Psoas muscle (tissue), 8 donors: Measurements from ENCODE around the gene SOD1. TPM values are rescaled to one million over a fixed set of nuclear protein-coding genes. Genes with fewer than 3 reads are reported as not detected.
"Not testable (repeated sequence)": the region's sequence is repeated elsewhere in the genome, so short reads cannot be mapped to it uniquely, and the experiment has no call there.

Experiments
- ATAC-seq, 4 donors: fragments of 200-7000 bp; cut with Tn5 transposase; one replicate each; pipeline ENCODE4 v1.9.1; 2020; ENCODE audit warnings: moderate library complexity in 3 of 4, mild to moderate bottlenecking in 2 of 4
- DNase-seq, 2 donors: peaks; one replicate each; pipeline ENCODE4 v3.0.0-alpha.2; 2020
- H3K27ac ChIP-seq: fragments of 200-600 bp; one replicate; pipeline ENCODE4 v1.8.0; 2022
- H3K27me3 ChIP-seq, 3 donors: fragments of 200-600 bp in 1 of 3; one replicate each; pipeline versions ENCODE4 v1.6.1 to v1.8.0; 2013 to 2022; ENCODE audit warnings: low read length in 2 of 3, mild to moderate bottlenecking in 2 of 3, moderate library complexity in 1 of 3; ENCODE audit not compliant: insufficient read depth in 3 of 3
- H3K36me3 ChIP-seq, 2 donors: fragments of 200-600 bp in 1 of 2; one replicate each; pipeline versions ENCODE4 v1.6.1 to v1.8.0; 2013 to 2022; ENCODE audit warnings: low read depth in 1 of 2, mild to moderate bottlenecking in 1 of 2, moderate library complexity in 1 of 2; ENCODE audit not compliant: insufficient read depth in 1 of 2
- H3K4me1 ChIP-seq: fragments of 200-600 bp; one replicate; pipeline ENCODE4 v1.8.0; 2022
- H3K4me3 ChIP-seq: fragments of 200-600 bp; one replicate; pipeline ENCODE4 v1.8.0; 2022; ENCODE audit warnings: mild to moderate bottlenecking
- H3K9me3 ChIP-seq: fragments of 200-600 bp; one replicate; pipeline ENCODE4 v1.8.0; 2022
- WGBS, 3 donors: extraction: QIAGEN DNeasy Blood & Tissue Kit; methylation state at CpG; one replicate each; pipeline versions ENCODE4 v1.1.6 to v1.1.7; 2013; 5-methylcytosine and 5-hydroxymethylcytosine counted together
- intact Hi-C, 2 donors: fragments of 100-400 bp; cut with DNase I; formaldehyde crosslinking; loops; one replicate each; pipeline versions ENCODE4 v1.11.0 to v1.14.2; 2022
- polyA plus RNA-seq, 3 donors: library from polyadenylated mRNA; stranded (reverse); fragments of 200-250 nt; gene quantifications; one replicate each; pipeline ENCODE4 v1.2.3, GENCODE V29; 2013
- total RNA-seq, 4 donors: library from RNA; stranded (reverse); fragmentation: NEBNext Ultra II Directional in 2 of 4; extraction: Animal tissue kit (Norgen Biotek cat#: 25700) in 2 of 4; gene quantifications; one replicate each; pipeline versions ENCODE4 v1.2.1 to v1.2.4, GENCODE V29; 2021 to 2023
- TF ChIP-seq, protein P1 (sequence below): fragments of 200-600 bp; IDR thresholded peaks from one replicate; pipeline ENCODE4 v1.8.0; 2022; ENCODE audit warnings: antibody characterized with exemption
- donor health status: healthy with polysubstance abuse.
- donor health status: DM: no; HTN: no; CAD: no; lungs with moderate emphysema.
- donor health status: Bipolar disorder and iron deficiency.
- donor health status: healthy.
- donor health status: DM: yes; HTN: yes; CAD: no.
- donor health status: DM: no; HTN: no; CAD: no.
- donor health status: DM: no; HTN: no; CAD: no.
- donor health status: DM: yes; HTN: yes; CAD: no.

SOD1 gene
- total and polyA plus RNA-seq, 7 donors, result 226 to 890 (median 305) TPM

GRCh38 chr21:31660259-31660565 lies 719 bp downstream of the SOD1 start:
- TF ChIP-seq, protein P1, sequence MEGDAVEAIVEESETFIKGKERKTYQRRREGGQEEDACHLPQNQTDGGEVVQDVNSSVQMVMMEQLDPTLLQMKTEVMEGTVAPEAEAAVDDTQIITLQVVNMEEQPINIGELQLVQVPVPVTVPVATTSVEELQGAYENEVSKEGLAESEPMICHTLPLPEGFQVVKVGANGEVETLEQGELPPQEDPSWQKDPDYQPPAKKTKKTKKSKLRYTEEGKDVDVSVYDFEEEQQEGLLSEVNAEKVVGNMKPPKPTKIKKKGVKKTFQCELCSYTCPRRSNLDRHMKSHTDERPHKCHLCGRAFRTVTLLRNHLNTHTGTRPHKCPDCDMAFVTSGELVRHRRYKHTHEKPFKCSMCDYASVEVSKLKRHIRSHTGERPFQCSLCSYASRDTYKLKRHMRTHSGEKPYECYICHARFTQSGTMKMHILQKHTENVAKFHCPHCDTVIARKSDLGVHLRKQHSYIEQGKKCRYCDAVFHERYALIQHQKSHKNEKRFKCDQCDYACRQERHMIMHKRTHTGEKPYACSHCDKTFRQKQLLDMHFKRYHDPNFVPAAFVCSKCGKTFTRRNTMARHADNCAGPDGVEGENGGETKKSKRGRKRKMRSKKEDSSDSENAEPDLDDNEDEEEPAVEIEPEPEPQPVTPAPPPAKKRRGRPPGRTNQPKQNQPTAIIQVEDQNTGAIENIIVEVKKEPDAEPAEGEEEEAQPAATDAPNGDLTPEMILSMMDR, result no peak
- ATAC-seq, result peak in 3 of 4 donors; percentile 26 to 44 (median 36)
- Histone ChIP-seq H3K36me3 (peaks cover 6 to 34% of the 10 kb centered on the region in 2 donors), H3K9me3 (no peaks in the 10 kb centered on the region), H3K4me3 (peak overlapping the region; percentile 87), H3K27me3 (no peaks in the 10 kb centered on the region), H3K27ac (peak overlapping the region; percentile 86), H3K4me1 (peaks cover 29% of the 10 kb centered on the region)
- no peak for DNase-seq
- intact Hi-C loops, result loop anchor here in 1 of 2 donors (2.0 kb wide), 1 partner anchor 71 kb away; no protein-coding TSS in a partner anchor
- 0 to 1% (median 1%) methylated on average over 12 of the region's 12 CpGs for WGBS, 3 donors

GRCh38 chr21:31660591-31660990 lies 1.1 kb downstream of the SOD1 start:
- DNase-seq (no peak), ATAC-seq (no peak)
- peak overlapping the region; percentile 86 for H3K27ac ChIP-seq
- H3K9me3 ChIP-seq, result no peaks in the 10 kb centered on the region
- H3K27me3 ChIP-seq, result no peaks in the 10 kb centered on the region
- peaks cover 31% of the 10 kb centered on the region for H3K4me1 ChIP-seq
- H3K36me3 ChIP-seq, result peaks cover 6 to 37% of the 10 kb centered on the region in 2 donors
- TF ChIP-seq, protein P1, result no peak
- intact Hi-C loops, result loop anchor here in 1 of 2 donors (2.0 kb wide), 1 partner anchor 70 kb away; no protein-coding TSS in a partner anchor
- 10 to 26% (median 11%) methylated on average over 8 of the region's 8 CpGs for WGBS, 3 donors
- peak overlapping the region; percentile 87 for H3K4me3 ChIP-seq

- H3K4me3 ChIP-seq, result no peak overlapping the region
- no peak for DNase-seq
- WGBS, 3 donors, result 91 to 94% (median 91%) methylated on average over 7 of the region's 7 CpGs
- no peaks in the 10 kb centered on the region for H3K27me3 ChIP-seq
- TF ChIP-seq, protein P1, result no peak
- H3K36me3 ChIP-seq, result peaks cover 6 to 67% of the 10 kb centered on the region in 2 donors
- intact Hi-C loops, result no loop called here
- no peak for ATAC-seq
- no peak overlapping the region for H3K27ac ChIP-seq
- H3K4me1 ChIP-seq, result peaks cover 31% of the 10 kb centered on the region
- H3K9me3 ChIP-seq, result no peaks in the 10 kb centered on the region
Measured at GRCh38 chr21:31663584-31664249, 4.2 kb downstream of the SOD1 start.

DNA sequence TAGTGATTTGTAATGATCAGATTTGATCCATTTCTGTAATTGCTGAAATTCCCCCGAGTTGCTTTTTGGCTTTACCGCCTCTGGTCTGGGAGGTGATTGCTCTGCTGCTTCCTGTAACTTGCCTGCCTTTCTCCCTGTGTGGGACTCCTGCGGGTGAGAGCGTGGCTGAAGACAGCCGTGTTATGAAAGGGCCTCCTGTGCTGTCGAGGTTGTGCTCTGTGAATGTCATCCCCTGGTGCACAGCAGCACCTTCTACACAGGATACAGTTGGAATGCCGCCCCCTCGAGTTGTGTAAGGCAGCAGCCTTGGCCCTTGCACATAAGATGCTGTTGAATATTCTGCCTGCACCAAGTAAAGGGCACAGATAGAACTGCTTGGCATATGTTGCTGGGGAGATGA lies 5.9 kb downstream of the SOD1 start:
- intact Hi-C loops, result no loop called here

DNA sequence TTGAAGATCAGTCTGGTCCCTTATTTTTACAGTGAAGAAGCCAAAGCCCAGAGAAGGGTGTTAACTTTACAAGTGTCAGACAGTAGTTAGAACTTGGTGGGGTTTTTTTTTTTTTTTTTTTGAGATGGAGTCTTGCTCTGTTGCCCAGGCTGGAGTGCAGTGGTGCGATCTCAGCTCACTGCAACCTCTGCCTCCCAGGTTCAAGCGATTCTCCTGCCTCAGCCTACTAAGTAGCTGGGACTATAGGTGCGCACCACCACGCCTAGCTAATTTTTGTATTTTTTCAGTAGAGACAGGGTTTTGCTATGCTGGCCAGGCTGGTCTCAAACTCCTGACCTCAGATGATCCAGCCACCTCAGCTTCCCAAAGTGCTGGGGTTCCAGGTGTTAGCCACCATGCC lies 6.4 kb downstream of the SOD1 start:
- WGBS, 3 donors, result 98 to 99% (median 99%) methylated on average over 3 to 4 of the region's 4 CpGs
- intact Hi-C loops, DNase-seq, ATAC-seq, H3K27ac ChIP-seq, H3K9me3 ChIP-seq, H3K27me3 ChIP-seq, H3K4me3 ChIP-seq: not testable (repeated sequence)
- Histone ChIP-seq H3K4me1 (peaks cover 29% of the 10 kb centered on the region), H3K36me3 (peaks cover 9 to 88% of the 10 kb centered on the region in 2 donors)

More for the DNA sequence above, 5.9 kb downstream of the SOD1 start:
- ATAC-seq (peak in 3 of 4 donors; percentile 20 to 44 (median 28)), DNase-seq (peak in 1 of 2 donors; percentile 29)
- Histone ChIP-seq H3K27ac (no peak overlapping the region), H3K36me3 (peaks cover 8 to 83% of the 10 kb centered on the region in 2 donors), H3K9me3 (no peaks in the 10 kb centered on the region), H3K4me1 (peaks cover 31% of the 10 kb centered on the region), H3K27me3 (no peaks in the 10 kb centered on the region), H3K4me3 (no peak overlapping the region)
- 65 to 72% (median 69%) methylated on average over 8 of the region's 8 CpGs for WGBS, 3 donors
- TF ChIP-seq, protein P1, result no peak
